HG03025 (cell line): ENCODE data around the gene DNAJC10.
"Not testable (repeated sequence)": the region's sequence is repeated elsewhere in the genome, so short reads cannot be mapped to it uniquely, and the experiment has no call there.

Source experiments
- ATAC-seq: cut with Tn5 transposase; IDR thresholded peaks from one replicate; pipeline ENCODE4 v1.9.1; 2021; ENCODE audit warnings: mild to moderate bottlenecking, moderate library complexity; ENCODE audit not compliant: unreplicated experiment, low FRiP score

Gene DNAJC10

GRCh38 chr2:182724656-182725055, 8.6 kb downstream of the DNAJC10 start:
- ATAC-seq = no peak

GRCh38 chr2:182726473-182726872, 10.4 kb downstream of the DNAJC10 start:
- no peak for ATAC-seq

- no peak for ATAC-seq
These were observed 12.0 kb downstream of the DNAJC10 start for GRCh38 chr2:182728014-182728413.

- ATAC-seq = no peak
These were observed 13.8 kb downstream of the DNAJC10 start for GRCh38 chr2:182729710-182730339.

- no peak for ATAC-seq
These were observed 14.4 kb downstream of the DNAJC10 start for GRCh38 chr2:182730486-182730885.

- no peak for ATAC-seq
These were observed 16.7 kb downstream of the DNAJC10 start for GRCh38 chr2:182732736-182733135.

- ATAC-seq = no peak
These were observed 17.5 kb downstream of the DNAJC10 start for GRCh38 chr2:182733572-182733971.

GRCh38 chr2:182736856-182737255, 20.8 kb downstream of the DNAJC10 start:
- not testable (repeated sequence) for ATAC-seq

GRCh38 chr2:182740701-182741100, 24.6 kb downstream of the DNAJC10 start:
- no peak for ATAC-seq

- no peak for ATAC-seq
These were observed 25.6 kb downstream of the DNAJC10 start for GRCh38 chr2:182741620-182742019.

GRCh38 chr2:182744490-182744889, 28.4 kb downstream of the DNAJC10 start:
- no peak for ATAC-seq

GRCh38 chr2:182745061-182745460, 29.0 kb downstream of the DNAJC10 start:
- no peak for ATAC-seq

- not testable (repeated sequence) for ATAC-seq
These were observed 29.8 kb downstream of the DNAJC10 start for GRCh38 chr2:182745894-182746293.

- ATAC-seq = no peak
These were observed 38.2 kb downstream of the DNAJC10 start for GRCh38 chr2:182754231-182754630.

- no peak for ATAC-seq
These were observed 42.3 kb downstream of the DNAJC10 start for GRCh38 chr2:182758379-182758778.

GRCh38 chr2:182761903-182762302, 45.8 kb downstream of the DNAJC10 start:
- no peak for ATAC-seq

- ATAC-seq = no peak
These were observed 47.4 kb downstream of the DNAJC10 start for GRCh38 chr2:182763311-182763912.

GRCh38 chr2:182766626-182767025, 50.6 kb downstream of the DNAJC10 start:
- ATAC-seq = no peak

GRCh38 chr2:182767578-182767977, 51.5 kb downstream of the DNAJC10 start:
- ATAC-seq = no peak

GRCh38 chr2:182768950-182769349, 52.9 kb downstream of the DNAJC10 start:
- not testable (repeated sequence) for ATAC-seq

GRCh38 chr2:182779323-182779722, 63.3 kb downstream of the DNAJC10 start:
- no peak for ATAC-seq

GRCh38 chr2:182781099-182781498, 65.0 kb downstream of the DNAJC10 start:
- not testable (repeated sequence) for ATAC-seq
